ENCODE measurements around the gene ISM2. TPM values are rescaled to one million over a fixed set of nuclear protein-coding genes. Genes with fewer than 3 reads are reported as not detected.

ISM2 gene
- total and polyA plus RNA-seq, 2 of the 8 experiments (the other 6 are each of a cell fraction or from before 2014, with no cell fraction given) = 0.52 to 0.79 TPM

DNA sequence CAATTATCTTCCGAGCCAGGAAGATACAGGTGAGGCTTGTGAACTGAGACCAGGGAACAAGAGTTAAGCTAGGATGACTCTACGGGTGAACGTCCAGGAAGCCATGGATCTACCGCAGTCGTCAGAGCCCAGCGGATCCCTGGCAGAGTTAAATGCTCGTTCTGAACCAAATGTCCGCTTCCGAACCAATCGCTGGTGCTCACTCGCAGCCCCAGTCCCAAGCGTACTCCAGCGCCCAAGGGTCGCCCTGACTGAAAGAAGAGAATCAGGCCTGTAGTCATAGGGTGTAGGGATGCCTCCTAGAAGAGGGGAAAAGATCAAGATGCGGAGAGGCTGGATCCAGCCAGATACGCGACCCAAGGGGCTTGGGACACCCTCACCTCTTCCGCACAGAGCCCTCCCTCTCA lies 41.5 kb downstream of the ISM2 start:
- no peak overlapping the region for H3K14ac ChIP-seq (ENCODE audit: insufficient read length)
- H3K79me1 ChIP-seq (ENCODE audit: low read depth, low read length) = no peaks in the 10 kb centered on the region; the same call in 1 of the 2 replicates
- peak overlapping the region; percentile 61 for H3K27ac ChIP-seq (ENCODE audit: low read depth, low read length)
- H4K91ac ChIP-seq (replicated peaks; ENCODE audit: insufficient read length, low read length) = no peak overlapping the region
- FAIRE-seq (no peak), DNase-seq (ENCODE audit: low read depth in 1 of 2, low spot score in 2 of 2) (no peak)
- H2BK5ac ChIP-seq (ENCODE audit: low read depth, low read length) = peak overlapping the region; percentile 37; the same call in 1 of the 2 replicates
- no peak overlapping the region for H2BK120ac ChIP-seq (replicated peaks; ENCODE audit: low read depth, low read length)
- 4% methylated on average over 18 of the region's 18 CpGs; no CpG with 5 or more reads in 1 of the 2 experiments for WGBS, 2 experiments (ENCODE audit: extremely low coverage in 1 of 2, insufficient coverage in 1 of 2, insufficient read length in 1 of 2, insufficient replicate concordance in 2 of 2, low coverage in 1 of 2, low lambda C conversion rate in 2 of 2, missing lambda C conversion rate in 1 of 2)
- peak overlapping the region; percentile 18 for H4K5ac ChIP-seq (ENCODE audit: insufficient read length, low read depth, low read length)
- H3K4me2 ChIP-seq (ENCODE audit: insufficient read depth in 1 of 2, low read depth in 2 of 2, low read length in 2 of 2) = peak overlapping the region; percentile 68 to 72
- H2BK12ac ChIP-seq (ENCODE audit: low read depth, low read length) = no peak overlapping the region
- H3K23me2 ChIP-seq (ENCODE audit: low read depth, low read length) = 0 out of 2 replicates have a peak, but pooled peaks cover 3% of the 10 kb centered on the region
- H3K18ac ChIP-seq (ENCODE audit: extremely low read depth, low read length) = peak overlapping the region; percentile 2; the same call in 1 of the 2 replicates
- H3K9me3 ChIP-seq (ENCODE audit: insufficient read depth in 2 of 2, low read depth in 1 of 2, low read length in 1 of 2) = no peaks in the 10 kb centered on the region
- peaks cover 12 to 27% (median 20%) of the 10 kb centered on the region in 4 experiments; a peak in 7 of 8 replicates for H3K36me3 ChIP-seq (ENCODE audit: control insufficient read depth in 2 of 4, insufficient read depth in 4 of 4, low read length in 3 of 4)
- H2BK15ac ChIP-seq (ENCODE audit: low read length) = no peak overlapping the region
- H4K8ac ChIP-seq (ENCODE audit: extremely low read depth, insufficient read depth, low read length) = peak overlapping the region; percentile 60; the same call in 1 of the 2 replicates
- H2BK20ac ChIP-seq (ENCODE audit: low read length) = no peak overlapping the region
- TF ChIP-seq SIN3A (conservative IDR thresholded peaks at IDR 0.05 in 1 of 2, IDR thresholded peaks at IDR 0.05 in 1 of 2; ENCODE audit: low read depth in 1 of 2, low read length in 2 of 2) = 0 out of 4 replicates have a peak, but pooled peaks of 1 of the 2 experiments have one; percentile 84
- TF ChIP-seq TAF1 (IDR thresholded peaks at IDR 0.05; ENCODE audit: low read depth, low read length) = peak; percentile 59; the same call in 1 of the 2 replicates
- TF ChIP-seq SAP30 (IDR thresholded peaks at IDR 0.05; ENCODE audit: insufficient read depth, insufficient replicate concordance, low read length) = peak; percentile 82
- TF ChIP-seq TEAD4 (IDR thresholded peaks at IDR 0.05; ENCODE audit: low read depth, low read length) = no peak
- TF ChIP-seq POLR2AphosphoS5 (IDR thresholded peaks at IDR 0.05; ENCODE audit: low read depth, low read length) = peak; percentile 53; the same call in 1 of the 2 replicates
- TF ChIP-seq CEBPB (IDR thresholded peaks at IDR 0.05; ENCODE audit: low read depth, low read length) = no peak
- no peak for TF ChIP-seq SIX5 (IDR thresholded peaks at IDR 0.05; ENCODE audit: low read depth, low read length)
- TF ChIP-seq PHF8 (conservative IDR thresholded peaks at IDR 0.05; ENCODE audit: low read depth, low read length) = peak; percentile 59
- POLR2A ChIA-PET (ENCODE audit: partially characterized antibody) = interaction anchor here (0.7 to 2.1 kb wide), 10 partner anchors 11 to 268 kb away, joined by 3 to 6 read pairs (median 4); partner anchors contain the start of gene SLIRP
- peaks cover 5 to 9% of the 10 kb centered on the region in 2 experiments for H4K20me1 ChIP-seq (replicated peaks in 1 of 2; ENCODE audit: control insufficient read depth in 1 of 2, insufficient read depth in 2 of 2, low read length in 2 of 2)
- H3K4me1 ChIP-seq (replicated peaks in 1 of 4; ENCODE audit: control insufficient read depth in 3 of 4, insufficient read depth in 4 of 4, low read length in 3 of 4) = peaks cover 0 to 3% (median 1%) of the 10 kb centered on the region in 4 experiments; a peak in 3 of 7 replicates
- peaks cover 10 to 35% of the 10 kb centered on the region in 2 experiments for H3K79me2 ChIP-seq (ENCODE audit: control insufficient read depth in 1 of 2, insufficient read depth in 2 of 2, low read length in 2 of 2)
- H2AFZ ChIP-seq (ENCODE audit: low read length) = peak overlapping the region; percentile 84
- peak overlapping the region; percentile 90 to 98 (median 92) for H3K4me3 ChIP-seq (ENCODE audit: extremely low read depth in 1 of 4, insufficient read depth in 2 of 4, low read depth in 3 of 4, low read length in 4 of 4)
- H3K27me3 ChIP-seq (replicated peaks in 1 of 4; ENCODE audit: control insufficient read depth in 3 of 4, extremely low read depth in 1 of 4, insufficient read depth in 3 of 4, low read length in 3 of 4) = no peaks in the 10 kb centered on the region
- H3K56ac ChIP-seq (replicated peaks; ENCODE audit: insufficient read length, low read depth, low read length) = peak overlapping the region; percentile 67
- no peak overlapping the region for H2AK5ac ChIP-seq (ENCODE audit: low read depth, low read length)
- peak overlapping the region; percentile 72 to 91 (median 74) for H3K9ac ChIP-seq (replicated peaks in 1 of 4; ENCODE audit: extremely low read depth in 1 of 4, low read depth in 3 of 4, low read length in 3 of 4)
- CTCF ChIA-PET (ENCODE audit: partially characterized antibody) = interaction anchor here (0.7 to 2.7 kb wide), 4 partner anchors 11 to 141 kb away, joined by 3 to 32 read pairs (median 4); no protein-coding TSS in a partner anchor
- no peak overlapping the region for H3K23ac ChIP-seq (ENCODE audit: insufficient read length)
- no peak overlapping the region for H3K4ac ChIP-seq (replicated peaks; ENCODE audit: insufficient read length, low read depth, low read length)

Measured in H1 (cell line).